NB4 (cell line): ENCODE results near the gene SPTSSA.

Experiments used
- CTCF ChIP-seq: IDR thresholded peaks from one replicate; pipeline ENCODE4 v1.5.1; 2012; ENCODE audit warnings: low read depth, low read length
- MAX ChIP-seq: IDR thresholded peaks from 2 replicates; pipeline ENCODE4 v1.6.1; 2011; ENCODE audit warnings: low read depth, low read length

- TF ChIP-seq CTCF, result no peak
- no peak for TF ChIP-seq MAX
Observed at GRCh38 chr14:34501004-34501580, 39.1 kb upstream of the SPTSSA start.
